ENCODE measurements around the gene RPS6KA5.

Gene RPS6KA5

GRCh38 chr14:90976101-90976500 lies 84.3 kb downstream of the RPS6KA5 start:
- TF ChIP-seq POLR2AphosphoS5 (IDR thresholded peaks at IDR 0.05; ENCODE audit: low read depth, low read length), result no peak
- no peak for TF ChIP-seq SPI1 (IDR thresholded peaks at IDR 0.05; ENCODE audit: low read depth, low read length)
- TF ChIP-seq POU2F2 (IDR thresholded peaks at IDR 0.05; ENCODE audit: low read depth, low read length), result no peak
- TF ChIP-seq POLR2A (IDR thresholded peaks at IDR 0.05; ENCODE audit: low read depth, low read length), result no peak
- no peak for TF ChIP-seq TAF1 (IDR thresholded peaks at IDR 0.05; ENCODE audit: low read depth, low read length)
- TF ChIP-seq PAX5 (IDR thresholded peaks at IDR 0.05; ENCODE audit: insufficient read depth, low read length, severe bottlenecking), result no peak
- no peak for DNase-seq (ENCODE audit: insufficient read length, low spot score)
- no peak for FAIRE-seq

DNA sequence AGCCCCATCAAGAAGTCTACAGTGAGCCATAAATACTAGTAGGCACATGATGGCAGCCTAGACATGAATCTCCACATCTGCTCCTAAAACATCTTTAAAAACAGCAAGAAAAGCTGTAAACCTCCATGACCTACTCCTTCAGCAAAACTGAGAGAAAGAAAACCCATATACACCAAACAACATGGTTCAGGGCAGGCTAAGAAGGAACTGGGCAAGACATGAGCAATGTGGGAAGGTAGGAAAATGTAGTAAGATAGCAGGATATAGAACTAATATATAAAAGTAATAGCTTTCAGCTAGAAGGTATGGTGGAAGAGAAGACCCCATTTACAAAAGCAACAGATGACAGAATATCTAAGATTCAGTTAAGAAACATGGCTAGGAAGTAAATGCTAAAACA lies 88.8 kb downstream of the RPS6KA5 start:
- DNase-seq (ENCODE audit: insufficient read length, low spot score) (no peak), FAIRE-seq (no peak)
- TF ChIP-seq TAF1 (IDR thresholded peaks at IDR 0.05; ENCODE audit: low read depth, low read length) (no peak), POU2F2 (IDR thresholded peaks at IDR 0.05; ENCODE audit: low read depth, low read length) (no peak), PAX5 (IDR thresholded peaks at IDR 0.05; ENCODE audit: insufficient read depth, low read length, severe bottlenecking) (no peak)

- DNase-seq (ENCODE audit: insufficient read length, low spot score) (no peak), FAIRE-seq (no peak)
- TF ChIP-seq POLR2AphosphoS5 (IDR thresholded peaks at IDR 0.05; ENCODE audit: low read depth, low read length) (no peak), POU2F2 (IDR thresholded peaks at IDR 0.05; ENCODE audit: low read depth, low read length) (no peak), TAF1 (IDR thresholded peaks at IDR 0.05; ENCODE audit: low read depth, low read length) (no peak), PAX5 (IDR thresholded peaks at IDR 0.05; ENCODE audit: insufficient read depth, low read length, severe bottlenecking) (no peak), POLR2A (IDR thresholded peaks at IDR 0.05; ENCODE audit: low read depth, low read length) (no peak), SPI1 (IDR thresholded peaks at IDR 0.05; ENCODE audit: low read depth, low read length) (no peak)
Observed at GRCh38 chr14:90970167-90970600, 90.3 kb downstream of the RPS6KA5 start.

DNA sequence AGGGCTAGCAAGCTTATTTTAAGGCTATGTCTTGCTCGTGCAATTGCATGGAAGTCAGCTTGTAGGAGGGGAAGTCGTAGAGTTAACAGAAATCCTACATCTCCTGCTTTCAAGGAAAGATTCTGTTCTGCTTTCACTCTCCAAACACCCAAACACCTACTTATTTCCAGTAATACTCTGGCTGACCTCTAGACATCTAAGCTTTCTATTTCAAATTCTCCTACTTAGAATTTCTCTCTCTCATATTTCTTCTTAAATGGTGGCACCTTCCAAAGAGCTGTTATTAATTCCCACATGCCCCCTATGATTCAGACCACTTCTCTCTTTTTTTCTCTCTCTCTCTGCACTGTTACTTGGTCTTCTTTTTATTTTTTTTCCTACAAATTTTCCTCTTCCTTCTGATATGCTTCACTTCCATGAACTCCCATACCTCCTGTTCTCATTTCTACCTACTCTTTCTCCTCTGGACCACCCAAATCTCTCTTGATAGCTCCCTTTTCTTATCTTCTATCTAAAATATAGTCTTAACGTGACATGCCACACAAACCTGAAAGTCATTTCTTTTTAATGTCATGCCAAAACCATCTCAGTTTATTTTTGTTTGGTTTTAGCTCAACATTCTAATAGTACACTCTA lies 90.8 kb downstream of the RPS6KA5 start:
- TF ChIP-seq PAX5 (IDR thresholded peaks at IDR 0.05; ENCODE audit: insufficient read depth, low read length, severe bottlenecking), result no peak
- peak; percentile 61 for TF ChIP-seq SPI1 (IDR thresholded peaks at IDR 0.05; ENCODE audit: low read depth, low read length)
- FAIRE-seq (peak; percentile 33), DNase-seq (ENCODE audit: insufficient read length, low spot score) (no peak)

DNA sequence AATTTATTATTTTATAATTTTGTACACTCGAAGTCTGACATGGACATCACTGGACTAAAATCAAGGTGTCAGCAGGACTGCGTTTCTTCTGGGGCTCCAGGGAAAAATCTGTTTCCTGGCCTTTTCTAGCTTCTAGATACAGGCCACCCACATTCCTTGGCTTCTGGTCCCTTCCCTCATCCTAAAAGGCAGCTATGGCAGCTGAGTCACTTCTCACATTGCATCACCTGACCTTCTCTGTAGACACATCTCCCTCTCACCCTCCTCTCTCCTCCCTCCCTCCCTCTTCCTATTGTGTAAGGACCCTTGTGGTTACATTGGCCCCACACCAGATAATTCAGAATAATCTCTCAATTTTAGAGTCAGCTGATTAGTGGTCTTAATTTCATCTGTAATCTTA lies 92.4 kb downstream of the RPS6KA5 start:
- no peak for FAIRE-seq
- DNase-seq (ENCODE audit: insufficient read length, low spot score), result no peak
- TF ChIP-seq TAF1 (IDR thresholded peaks at IDR 0.05; ENCODE audit: low read depth, low read length) (no peak), POU2F2 (IDR thresholded peaks at IDR 0.05; ENCODE audit: low read depth, low read length) (no peak), POLR2AphosphoS5 (IDR thresholded peaks at IDR 0.05; ENCODE audit: low read depth, low read length) (no peak), POLR2A (IDR thresholded peaks at IDR 0.05; ENCODE audit: low read depth, low read length) (no peak), SPI1 (IDR thresholded peaks at IDR 0.05; ENCODE audit: low read depth, low read length) (no peak), PAX5 (IDR thresholded peaks at IDR 0.05; ENCODE audit: insufficient read depth, low read length, severe bottlenecking) (no peak)

DNA sequence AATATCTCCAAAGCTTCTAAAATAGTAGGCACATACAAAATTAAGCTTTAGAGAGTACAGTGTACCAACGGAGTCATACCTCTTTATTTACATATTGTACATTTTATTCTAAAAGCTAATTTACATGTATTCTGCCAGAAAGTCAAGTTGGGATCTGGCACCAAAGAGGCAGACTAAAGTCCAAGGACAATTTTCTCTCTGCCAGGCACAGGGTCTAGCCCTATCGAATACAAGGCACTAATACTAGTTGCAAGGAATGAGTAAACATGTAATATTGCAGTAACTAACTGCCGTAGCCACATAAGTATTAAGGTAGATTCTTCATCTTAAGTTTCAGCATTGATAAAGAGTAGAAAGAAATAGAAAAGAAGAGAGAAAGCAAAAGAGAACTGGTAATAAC lies 93.9 kb downstream of the RPS6KA5 start:
- FAIRE-seq, result no peak
- DNase-seq (ENCODE audit: insufficient read length, low spot score), result no peak
- TF ChIP-seq TAF1 (IDR thresholded peaks at IDR 0.05; ENCODE audit: low read depth, low read length) (no peak), PAX5 (IDR thresholded peaks at IDR 0.05; ENCODE audit: insufficient read depth, low read length, severe bottlenecking) (no peak), POLR2AphosphoS5 (IDR thresholded peaks at IDR 0.05; ENCODE audit: low read depth, low read length) (no peak), POU2F2 (IDR thresholded peaks at IDR 0.05; ENCODE audit: low read depth, low read length) (no peak), POLR2A (IDR thresholded peaks at IDR 0.05; ENCODE audit: low read depth, low read length) (no peak), SPI1 (IDR thresholded peaks at IDR 0.05; ENCODE audit: low read depth, low read length) (no peak)

GRCh38 chr14:90965765-90966164 lies 94.7 kb downstream of the RPS6KA5 start:
- DNase-seq (ENCODE audit: insufficient read length, low spot score), result no peak
- no peak for TF ChIP-seq POLR2A (IDR thresholded peaks at IDR 0.05; ENCODE audit: low read depth, low read length)
- TF ChIP-seq TAF1 (IDR thresholded peaks at IDR 0.05; ENCODE audit: low read depth, low read length), result no peak
- TF ChIP-seq POLR2AphosphoS5 (IDR thresholded peaks at IDR 0.05; ENCODE audit: low read depth, low read length), result no peak
- TF ChIP-seq SPI1 (IDR thresholded peaks at IDR 0.05; ENCODE audit: low read depth, low read length), result no peak
- TF ChIP-seq PAX5 (IDR thresholded peaks at IDR 0.05; ENCODE audit: insufficient read depth, low read length, severe bottlenecking), result no peak
- TF ChIP-seq POU2F2 (IDR thresholded peaks at IDR 0.05; ENCODE audit: low read depth, low read length), result no peak
- peak; percentile 33 for FAIRE-seq

- no peak for DNase-seq (ENCODE audit: insufficient read length, low spot score)
- no peak for FAIRE-seq
- TF ChIP-seq POLR2AphosphoS5 (IDR thresholded peaks at IDR 0.05; ENCODE audit: low read depth, low read length), result no peak
- TF ChIP-seq POLR2A (IDR thresholded peaks at IDR 0.05; ENCODE audit: low read depth, low read length), result no peak
Observed at GRCh38 chr14:90963343-90963742, 97.1 kb downstream of the RPS6KA5 start.

DNA sequence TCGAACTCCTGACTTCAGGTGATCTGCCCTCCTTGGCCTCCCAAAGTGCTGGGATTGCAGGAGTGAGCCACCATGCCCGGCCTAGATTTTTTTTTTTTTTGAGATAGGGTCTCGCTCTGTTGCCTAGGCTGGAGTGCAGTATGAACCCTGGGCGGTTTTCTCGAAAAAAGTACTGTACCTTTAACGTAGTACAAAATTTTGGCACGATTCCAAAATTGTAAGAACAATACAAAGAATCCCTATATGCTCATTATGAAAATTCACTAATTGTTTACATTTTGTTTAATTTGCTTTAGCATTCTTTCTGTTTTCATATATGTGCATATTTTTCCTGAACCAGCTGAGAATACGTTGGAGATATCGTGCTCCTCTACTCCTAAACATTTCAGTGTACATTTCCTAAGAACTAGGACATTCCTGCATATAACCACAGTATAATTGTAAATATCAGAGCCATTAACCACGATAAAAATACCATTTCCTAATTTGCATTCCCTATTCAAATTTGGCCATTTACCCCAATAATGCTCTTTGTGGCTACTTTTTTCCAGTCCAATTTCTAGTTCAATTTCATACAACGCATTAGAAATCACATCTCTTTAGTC lies 97.8 kb downstream of the RPS6KA5 start:
- TF ChIP-seq POLR2AphosphoS5 (IDR thresholded peaks at IDR 0.05; ENCODE audit: low read depth, low read length) (no peak), POU2F2 (IDR thresholded peaks at IDR 0.05; ENCODE audit: low read depth, low read length) (no peak), TAF1 (IDR thresholded peaks at IDR 0.05; ENCODE audit: low read depth, low read length) (no peak), SPI1 (IDR thresholded peaks at IDR 0.05; ENCODE audit: low read depth, low read length) (no peak), PAX5 (IDR thresholded peaks at IDR 0.05; ENCODE audit: insufficient read depth, low read length, severe bottlenecking) (no peak), POLR2A (IDR thresholded peaks at IDR 0.05; ENCODE audit: low read depth, low read length) (no peak)
- FAIRE-seq, result no peak

GRCh38 chr14:90960818-90961217 lies 99.6 kb downstream of the RPS6KA5 start:
- TF ChIP-seq SPI1 (IDR thresholded peaks at IDR 0.05; ENCODE audit: low read depth, low read length) (no peak), TAF1 (IDR thresholded peaks at IDR 0.05; ENCODE audit: low read depth, low read length) (no peak), POLR2A (IDR thresholded peaks at IDR 0.05; ENCODE audit: low read depth, low read length) (no peak), POU2F2 (IDR thresholded peaks at IDR 0.05; ENCODE audit: low read depth, low read length) (no peak)
- FAIRE-seq, result no peak
- no peak for DNase-seq (ENCODE audit: insufficient read length, low spot score)

More for the DNA sequence above, 97.8 kb downstream of the RPS6KA5 start:
- DNase-seq (ENCODE audit: insufficient read length, low spot score), result no peak
